ENCODE measurements around the gene NQO1. TPM values are rescaled to one million over a fixed set of nuclear protein-coding genes. Genes with fewer than 3 reads are reported as not detected.

The NQO1 gene
- total and polyA plus RNA-seq, 9 of the 15 experiments (the other 6 are each of a cell fraction or from before 2014, with no cell fraction given), result 96.7 to 198 (median 122) TPM

- no peak for TF ChIP-seq CTCF (IDR thresholded peaks at IDR 0.05 in 2 of 3, conservative IDR thresholded peaks at IDR 0.05 in 1 of 3; ENCODE audit: insufficient read depth in 2 of 3, low read depth in 1 of 3, low read length in 3 of 3)
- no peak for TF ChIP-seq ZNF23 (CRISPR knock-in tag; IDR thresholded peaks at IDR 0.05)
- TF ChIP-seq U2AF1 (optimal IDR thresholded peaks at IDR 0.05; ENCODE audit: low read depth, low read length), result no peak
- TF ChIP-seq ZNF217 (CRISPR knock-in tag; IDR thresholded peaks at IDR 0.05), result no peak
- TF ChIP-seq BRF1 (IDR thresholded peaks at IDR 0.05; ENCODE audit: borderline replicate concordance, extremely low read depth, insufficient read length), result no peak
- TF ChIP-seq ELF4 (CRISPR knock-in tag; IDR thresholded peaks at IDR 0.05), result peak; percentile 95
- TF ChIP-seq POLR2A (conservative IDR thresholded peaks at IDR 0.05), result peak; percentile 84
- TF ChIP-seq HNRNPK (IDR thresholded peaks at IDR 0.05; ENCODE audit: low read depth, low read length, poor library complexity, severe bottlenecking), result no peak
- TF ChIP-seq CUX1 (CRISPR knock-in tag; IDR thresholded peaks at IDR 0.05), result no peak
- peak; percentile 77; the same call in 1 of the 2 replicates for TF ChIP-seq DIDO1 (tag; IDR thresholded peaks at IDR 0.05; ENCODE audit: low read depth)
- no peak for TF ChIP-seq PATZ1 (CRISPR knock-in tag; IDR thresholded peaks at IDR 0.05; ENCODE audit: borderline replicate concordance)
- TF ChIP-seq FOSL1 (tag; conservative IDR thresholded peaks at IDR 0.05), result 0 out of 2 replicates have a peak, but pooled peaks have one; percentile 29
- 0 out of 2 replicates have a peak, but pooled peaks have one; percentile 43 for TF ChIP-seq CTBP1 (IDR thresholded peaks at IDR 0.05; ENCODE audit: borderline replicate concordance)
- 0 out of 4 replicates have a peak, but pooled peaks of 1 of the 2 experiments have one; percentile 13 for TF ChIP-seq SIX5 (IDR thresholded peaks at IDR 0.05; ENCODE audit: borderline replicate concordance in 1 of 2, insufficient read depth in 1 of 2, low read depth in 1 of 2, low read length in 2 of 2)
- TF ChIP-seq EP400 (IDR thresholded peaks at IDR 0.05), result peak; percentile 86
- TF ChIP-seq ZNF79 (CRISPR knock-in tag; IDR thresholded peaks at IDR 0.05; ENCODE audit: low read depth), result no peak
- no peak for TF ChIP-seq DPF2 (IDR thresholded peaks at IDR 0.05)
- TF ChIP-seq KDM2B (CRISPR knock-in tag; IDR thresholded peaks at IDR 0.05), result no peak
- no peak for TF ChIP-seq ZNF830 (CRISPR knock-in tag; IDR thresholded peaks at IDR 0.05)
Measured at GRCh38 chr16:69761983-69762813, 35.8 kb upstream of the NQO1 start, which contains the start of gene WWP2 (continued).

Data from K562 (cell line).